Measurements from ENCODE around the gene NAE1. TPM values are rescaled to one million over a fixed set of nuclear protein-coding genes. Genes with fewer than 3 reads are reported as not detected.

The NAE1 gene
- total RNA-seq, 1 donor from 2014 or later = 62.4 TPM

- TF ChIP-seq CTCF (IDR thresholded peaks at IDR 0.05; ENCODE audit: insufficient read depth, low read length, severe bottlenecking) = no peak
- FAIRE-seq (no peak), DNase-seq (ENCODE audit: low read depth) (no peak)
- H3K36me3 ChIP-seq (ENCODE audit: control insufficient read depth, insufficient read depth, low read length) = no peaks in the 10 kb centered on the region
- peaks cover 24% of the 10 kb centered on the region for H3K27me3 ChIP-seq (ENCODE audit: control insufficient read depth, insufficient read depth, low read length)
- peak within 1 kb of the TSS; percentile 16 for H3K4me3 ChIP-seq (ENCODE audit: low read depth, low read length)
Observed at GRCh38 chr16:66844342-66845079, 13.7 kb upstream of the NAE1 start, which contains the start of gene CA7. Gene CA7 (plus strand): TSS chr16:66844414. CDS start chr16:66844488, 74 bp downstream.

- TF ChIP-seq CTCF (IDR thresholded peaks at IDR 0.05; ENCODE audit: insufficient read depth, low read length, severe bottlenecking) = no peak
- FAIRE-seq (no peak), DNase-seq (ENCODE audit: low read depth) (no peak)
- H3K4me3 ChIP-seq (ENCODE audit: low read depth, low read length) = no peak overlapping the region
- peaks cover 24% of the 10 kb centered on the region for H3K27me3 ChIP-seq (ENCODE audit: control insufficient read depth, insufficient read depth, low read length)
- no peaks in the 10 kb centered on the region for H3K36me3 ChIP-seq (ENCODE audit: control insufficient read depth, insufficient read depth, low read length)
Observed at GRCh38 chr16:66844009-66844341, 13.2 kb upstream of the NAE1 start.

GRCh38 chr16:66843191-66843590 lies 12.4 kb upstream of the NAE1 start:
- no peak for TF ChIP-seq CTCF (IDR thresholded peaks at IDR 0.05; ENCODE audit: insufficient read depth, low read length, severe bottlenecking)
- Histone ChIP-seq H3K4me3 (ENCODE audit: low read depth, low read length) (no peak overlapping the region), H3K36me3 (ENCODE audit: control insufficient read depth, insufficient read depth, low read length) (no peaks in the 10 kb centered on the region), H3K27me3 (ENCODE audit: control insufficient read depth, insufficient read depth, low read length) (peaks cover 24% of the 10 kb centered on the region)
- peak; percentile 47 for FAIRE-seq
- no peak for DNase-seq (ENCODE audit: low read depth)

- DNase-seq (ENCODE audit: low read depth) (peak; percentile 32), FAIRE-seq (no peak)
- no peak for TF ChIP-seq CTCF (IDR thresholded peaks at IDR 0.05; ENCODE audit: insufficient read depth, low read length, severe bottlenecking)
- Histone ChIP-seq H3K4me3 (ENCODE audit: low read depth, low read length) (no peak overlapping the region), H3K27me3 (ENCODE audit: control insufficient read depth, insufficient read depth, low read length) (peaks cover 24% of the 10 kb centered on the region), H3K36me3 (ENCODE audit: control insufficient read depth, insufficient read depth, low read length) (no peaks in the 10 kb centered on the region)
Observed at GRCh38 chr16:66842765-66843164, 12.0 kb upstream of the NAE1 start.

- TF ChIP-seq CTCF (IDR thresholded peaks at IDR 0.05; ENCODE audit: insufficient read depth, low read length, severe bottlenecking) = no peak
- H3K36me3 ChIP-seq (ENCODE audit: control insufficient read depth, insufficient read depth, low read length) = no peaks in the 10 kb centered on the region
- H3K27me3 ChIP-seq (ENCODE audit: control insufficient read depth, insufficient read depth, low read length) = peaks cover 15% of the 10 kb centered on the region
- H3K4me3 ChIP-seq (ENCODE audit: low read depth, low read length) = no peak overlapping the region
- FAIRE-seq (no peak), DNase-seq (ENCODE audit: low read depth) (no peak)
Observed at GRCh38 chr16:66841366-66841765, 10.6 kb upstream of the NAE1 start.

GRCh38 chr16:66840883-66841282 lies 10.1 kb upstream of the NAE1 start:
- no peak for TF ChIP-seq CTCF (IDR thresholded peaks at IDR 0.05; ENCODE audit: insufficient read depth, low read length, severe bottlenecking)
- no peak for FAIRE-seq
- DNase-seq (ENCODE audit: low read depth) = no peak
- Histone ChIP-seq H3K36me3 (ENCODE audit: control insufficient read depth, insufficient read depth, low read length) (no peaks in the 10 kb centered on the region), H3K27me3 (ENCODE audit: control insufficient read depth, insufficient read depth, low read length) (peaks cover 15% of the 10 kb centered on the region), H3K4me3 (ENCODE audit: low read depth, low read length) (no peak overlapping the region)

Data from bronchial epithelial cell (primary cell).